ENCODE measurements around the gene MPI.

MPI gene

GRCh38 chr15:74937590-74938371, 47.9 kb downstream of the MPI start, which contains the start of gene COX5A:
COX5A (minus strand) TSS chr15:74938073; CDS start chr15:74938014, 59 bp downstream.
- DNase-seq (ENCODE audit: low spot score): peak; percentile 95

- peak; percentile 89 for DNase-seq (ENCODE audit: low spot score)
Measured at GRCh38 chr15:74950078-74950908, 60.5 kb downstream of the MPI start.

GRCh38 chr15:74951006-74951405, 61.2 kb downstream of the MPI start:
- DNase-seq (ENCODE audit: low spot score): no peak
